ENCODE measurements around the gene LEO1. TPM values are rescaled to one million over a fixed set of nuclear protein-coding genes. Genes with fewer than 3 reads are reported as not detected.
A peak's percentile ranks its signal among the peaks of the same experiment; 100 is the strongest.

LEO1 gene
- total and polyA plus RNA-seq, 2 experiments from 2014 or later: 28.1 to 36.0 TPM

GRCh38 chr15:51888593-51889195, 82.9 kb downstream of the LEO1 start:
- Histone ChIP-seq H3K9me3 (ENCODE audit: low read depth) (no peaks in the 10 kb centered on the region), H3K4me2 (ENCODE audit: unreplicated experiment) (no peak overlapping the region), H3K4me1 (ENCODE audit: insufficient read depth) (peaks cover 17% of the 10 kb centered on the region), H3F3A (ENCODE audit: insufficient read depth) (peaks cover 24% of the 10 kb centered on the region), H3K9ac (no peak overlapping the region), H3K9me2 (ENCODE audit: insufficient read depth) (no peaks in the 10 kb centered on the region), H3K36me3 (ENCODE audit: low read depth) (peaks cover 20% of the 10 kb centered on the region; the same call in 1 of the 2 replicates), H3K27ac (no peak overlapping the region), H3K27me3 (replicated peaks; ENCODE audit: insufficient read depth) (no peaks in the 10 kb centered on the region), H4K20me1 (ENCODE audit: insufficient read depth) (no peaks in the 10 kb centered on the region), H3K79me2 (ENCODE audit: insufficient read depth) (peaks cover 54% of the 10 kb centered on the region), H3K4me3 (no peak overlapping the region), H2AFZ (no peak overlapping the region)
- DNase-seq: peak; percentile 64
- in situ Hi-C loops (cut with MboI): no loop called here
- TF ChIP-seq EZH2 (IDR thresholded peaks at IDR 0.05; ENCODE audit: insufficient read depth, poor library complexity, severe bottlenecking) (no peak), EZH2phosphoT487 (IDR thresholded peaks at IDR 0.05; ENCODE audit: insufficient read depth, low read depth) (no peak)
- 9 to 18% methylated on average over 2 of the region's 2 CpGs for WGBS, 2 experiments (ENCODE audit: low coverage in 1 of 2, low lambda C conversion rate in 2 of 2, missing lambda C conversion rate in 2 of 2)

Small RNAs within 50 kb of the gene (small RNA-seq; reads per million reads assigned to genes)
- not detected for gene RNU6-90P (ENCODE audit: low read depth, low replicate concordance)

Other genes with a start within 250 kb of the LEO1 start
- 6.3 and 7.5 TPM in 2 replicates for gene LYSMD2, start 234.1 kb downstream of the LEO1 start, total RNA-seq (2014; rRNA removed; shearing (Covaris generic))
- 6.7 and 8.1 TPM in 2 replicates for gene LYSMD2, start 234.1 kb downstream of the LEO1 start, polyA plus RNA-seq (2016; fragmentation: Nextera tagmentation; extraction: Ambion mirVana)
- gene TMOD2, start 220.2 kb downstream of the LEO1 start, total RNA-seq (2014; rRNA removed; shearing (Covaris generic)): 5.9 and 7.8 TPM in 2 replicates
- 4.1 and 4.6 TPM in 2 replicates for gene TMOD2, start 220.2 kb downstream of the LEO1 start, polyA plus RNA-seq (2016; fragmentation: Nextera tagmentation; extraction: Ambion mirVana)
- 35.1 and 46.0 TPM in 2 replicates for gene TMOD3, start 142.1 kb downstream of the LEO1 start, total RNA-seq (2014; rRNA removed; shearing (Covaris generic))
- 47.2 and 47.7 TPM in 2 replicates for gene TMOD3, start 142.1 kb downstream of the LEO1 start, polyA plus RNA-seq (2016; fragmentation: Nextera tagmentation; extraction: Ambion mirVana)
- gene MAPK6, start 47.4 kb upstream of the LEO1 start, total RNA-seq (2014; rRNA removed; shearing (Covaris generic)): 55.4 and 69.3 TPM in 2 replicates
- gene MAPK6, start 47.4 kb upstream of the LEO1 start, polyA plus RNA-seq (2016; fragmentation: Nextera tagmentation; extraction: Ambion mirVana): 36.0 and 36.5 TPM in 2 replicates
- not detected in 2 replicates for gene BCL2L10, start 141.0 kb upstream of the LEO1 start, total RNA-seq (2014; rRNA removed; shearing (Covaris generic))
- not detected in 2 replicates for gene BCL2L10, start 141.0 kb upstream of the LEO1 start, polyA plus RNA-seq (2016; fragmentation: Nextera tagmentation; extraction: Ambion mirVana)
- gene GNB5, start 219.6 kb upstream of the LEO1 start, total RNA-seq (2014; rRNA removed; shearing (Covaris generic)): 39.1 and 42.8 TPM in 2 replicates
- 39.9 and 42.4 TPM in 2 replicates for gene GNB5, start 219.6 kb upstream of the LEO1 start, polyA plus RNA-seq (2016; fragmentation: Nextera tagmentation; extraction: Ambion mirVana)

Measured in GM23248 (cell line).